Measurements from ENCODE around the gene BLOC1S4. TPM values are rescaled to one million over a fixed set of nuclear protein-coding genes. Genes with fewer than 3 reads are reported as not detected.
"Not testable (repeated sequence)": the region's sequence is repeated elsewhere in the genome, so short reads cannot be mapped to it uniquely, and the experiment has no call there.

Gene BLOC1S4
- total RNA-seq: 6.5 TPM

GRCh38 chr4:6716018-6716911, at the start of gene BLOC1S4:
Gene BLOC1S4 (plus strand): TSS chr4:6716174. CDS start chr4:6716210, 36 bp downstream.
- DNase-seq: peak; percentile 94

GRCh38 chr4:6668391-6668790, 47.6 kb upstream of the BLOC1S4 start:
- DNase-seq: no peak

- no peak for DNase-seq
Observed at GRCh38 chr4:6671648-6672047, 44.3 kb upstream of the BLOC1S4 start.

GRCh38 chr4:6672131-6672530, 43.8 kb upstream of the BLOC1S4 start:
- no peak for DNase-seq

DNA sequence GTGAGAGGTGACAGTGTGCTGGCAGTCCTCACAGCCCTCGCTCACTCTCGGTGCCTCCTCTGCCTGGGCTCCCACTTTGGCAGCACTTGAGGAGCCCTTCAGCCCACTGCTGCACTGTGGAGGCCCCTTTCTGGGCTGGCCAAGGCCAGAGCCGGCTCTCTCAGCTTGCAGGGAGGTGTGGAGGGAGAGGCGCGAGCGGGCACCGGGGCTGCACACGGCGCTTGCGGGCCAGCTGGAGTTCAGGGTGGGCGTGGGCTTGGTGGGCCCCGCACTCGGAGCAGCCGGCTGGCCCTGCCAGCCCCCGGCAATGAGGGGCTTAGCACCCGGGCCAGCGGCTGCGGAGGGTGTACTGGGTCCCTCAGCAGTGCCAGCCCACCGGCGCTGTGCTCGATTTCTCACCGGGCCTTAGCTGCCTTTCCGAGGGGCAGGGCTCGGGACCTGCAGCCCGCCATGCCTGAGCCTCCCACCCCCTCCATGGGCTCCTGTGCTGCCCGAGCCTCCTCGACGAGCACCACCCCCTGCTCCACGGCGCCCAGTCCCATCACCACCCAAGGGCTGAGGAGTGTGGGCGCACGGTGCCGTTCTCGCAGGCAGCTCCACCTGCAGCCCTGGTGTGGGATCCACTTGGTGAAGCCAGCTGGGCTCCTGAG, 43.3 kb upstream of the BLOC1S4 start:
- not testable (repeated sequence) for DNase-seq

GRCh38 chr4:6673191-6673659, 42.7 kb upstream of the BLOC1S4 start:
- not testable (repeated sequence) for DNase-seq

DNA sequence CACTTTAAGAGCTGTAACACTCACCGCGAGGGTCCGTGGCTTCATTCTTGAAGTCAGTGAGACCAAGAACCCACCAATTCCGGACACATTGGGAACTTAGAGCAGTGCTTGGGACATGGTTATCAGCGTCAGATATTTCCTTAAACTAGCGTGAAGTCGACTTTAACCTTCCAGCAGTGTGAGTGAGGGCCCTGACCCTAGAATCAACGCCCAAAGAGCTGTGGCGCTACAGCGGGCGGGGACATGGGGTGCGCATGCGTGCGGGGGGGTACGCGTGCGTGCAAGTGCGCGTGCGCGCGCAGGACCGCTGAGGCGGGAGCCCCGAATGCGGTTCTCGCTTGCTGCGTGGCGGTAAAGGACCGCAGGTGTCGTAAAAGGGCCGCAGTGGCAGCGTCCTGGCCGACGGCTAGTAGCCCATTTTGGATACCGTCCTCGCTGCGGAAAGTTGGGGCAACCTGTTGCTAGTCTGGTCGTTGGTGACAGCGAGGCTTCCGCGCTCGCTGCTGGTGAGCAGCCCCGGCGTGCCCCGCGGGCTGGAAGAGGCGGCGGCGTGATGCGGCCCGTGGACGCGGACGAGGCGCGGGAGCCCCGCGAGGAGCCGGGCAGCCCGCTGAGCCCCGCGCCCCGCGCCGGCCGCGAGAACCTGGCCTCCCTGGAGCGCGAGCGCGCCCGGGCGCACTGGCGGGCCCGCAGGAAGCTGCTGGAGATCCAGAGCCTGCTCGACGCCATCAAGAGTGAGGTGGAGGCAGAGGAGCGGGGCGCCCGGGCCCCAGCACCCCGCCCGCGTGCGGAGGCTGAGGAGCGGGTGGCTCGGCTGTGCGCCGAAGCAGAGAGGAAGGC, 42.1 kb upstream of the BLOC1S4 start:
- DNase-seq: peak; percentile 87

GRCh38 chr4:6674500-6675149, 41.3 kb upstream of the BLOC1S4 start:
- no peak for DNase-seq

DNA sequence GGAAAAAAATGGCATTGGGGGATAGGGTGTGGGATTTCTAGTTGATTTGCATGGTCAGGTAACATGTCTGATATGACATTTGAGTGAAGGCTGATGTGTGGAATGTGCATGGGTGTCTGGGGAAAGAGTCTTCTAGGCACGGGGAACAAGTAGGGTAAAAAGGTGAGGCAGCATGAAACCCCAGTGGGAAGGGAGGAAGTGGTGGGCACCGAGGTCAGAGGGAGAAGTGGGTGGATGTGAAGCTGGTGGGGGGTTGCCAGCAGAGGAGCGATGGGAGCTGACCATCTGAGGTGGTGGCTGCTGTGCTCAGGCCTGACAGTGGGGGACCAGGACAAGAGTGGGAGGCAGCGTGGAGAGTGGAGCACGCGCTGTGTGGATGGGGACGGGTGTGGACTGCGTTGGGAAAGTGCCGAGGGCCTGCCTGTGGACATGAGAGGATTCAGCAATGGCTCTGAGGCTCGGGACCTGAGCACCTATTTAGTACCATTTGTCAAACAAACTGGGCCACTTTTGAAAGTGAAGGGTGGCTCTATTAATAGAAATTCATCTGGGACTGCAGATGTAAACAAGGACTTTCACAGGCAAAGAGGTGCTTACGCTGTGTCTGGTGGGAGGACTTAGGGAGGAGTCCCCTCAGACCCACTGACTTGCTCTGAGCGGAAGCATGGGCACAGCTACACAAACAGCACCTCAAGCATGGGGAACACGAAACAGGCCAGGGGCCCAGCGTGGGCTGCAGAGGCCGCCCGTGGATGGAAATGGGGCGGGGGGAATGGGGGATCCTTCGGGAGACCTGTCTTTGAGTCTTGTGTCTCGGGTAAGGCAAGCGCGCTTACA, 39.0 kb upstream of the BLOC1S4 start:
- no peak for DNase-seq

GRCh38 chr4:6680372-6681034, 35.5 kb upstream of the BLOC1S4 start:
- DNase-seq: no peak

GRCh38 chr4:6681191-6681590, 34.8 kb upstream of the BLOC1S4 start:
- DNase-seq: no peak

DNA sequence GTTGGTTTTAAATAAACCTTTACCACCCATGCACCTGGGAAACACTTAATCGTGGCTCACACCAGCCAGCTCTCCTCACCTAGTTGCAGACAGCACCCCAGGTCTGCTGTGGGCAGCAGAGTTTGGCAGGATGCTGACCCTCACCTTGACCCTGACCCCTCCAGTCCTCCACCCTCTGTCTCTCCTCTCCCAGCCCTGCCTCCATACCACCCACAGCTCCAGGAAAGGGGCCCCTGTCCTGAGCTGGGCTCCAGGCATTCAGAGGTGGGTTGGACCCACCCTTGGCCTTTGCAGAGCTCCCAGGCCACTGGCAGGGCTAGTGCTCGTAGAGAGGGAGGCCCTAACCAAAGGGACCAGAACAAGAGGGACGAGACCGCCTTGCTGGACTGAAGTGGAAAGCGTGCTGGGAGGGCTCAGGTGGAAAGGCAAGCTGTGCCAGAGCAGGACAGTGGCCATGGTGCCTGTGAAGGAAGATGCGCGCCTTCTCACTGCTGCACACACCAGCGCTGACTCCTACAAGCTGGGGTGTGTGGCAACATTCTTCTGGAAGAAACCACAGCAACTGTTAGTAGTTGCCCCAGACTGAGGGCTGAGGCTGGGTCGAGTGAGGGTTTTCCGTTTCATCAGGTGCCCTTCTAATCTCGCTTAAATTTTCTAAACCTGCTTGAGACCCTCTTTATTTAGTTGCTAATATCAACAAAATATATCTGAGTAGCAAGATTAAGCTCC, 32.9 kb upstream of the BLOC1S4 start:
- DNase-seq: no peak

DNA sequence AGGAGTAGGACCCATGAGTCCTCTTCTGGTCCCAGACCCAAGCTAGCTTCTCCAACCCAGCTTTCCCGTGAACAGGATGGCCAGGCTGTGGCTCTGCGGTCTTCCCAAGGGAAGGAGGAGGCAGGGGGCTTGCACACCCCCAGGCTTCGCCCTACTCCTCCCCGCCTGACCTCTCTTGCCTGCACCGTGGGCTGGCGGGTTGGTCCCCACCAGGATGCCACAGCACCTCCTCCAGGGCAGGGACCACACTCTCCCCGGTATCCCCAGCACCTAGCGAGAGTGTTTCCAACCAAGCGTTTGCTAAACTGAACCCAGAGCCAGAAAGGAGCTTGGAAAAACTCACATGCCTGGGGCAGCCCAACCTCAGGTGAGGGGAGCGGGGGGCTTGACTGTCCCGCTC, 31.3 kb upstream of the BLOC1S4 start:
- no peak for DNase-seq

DNA sequence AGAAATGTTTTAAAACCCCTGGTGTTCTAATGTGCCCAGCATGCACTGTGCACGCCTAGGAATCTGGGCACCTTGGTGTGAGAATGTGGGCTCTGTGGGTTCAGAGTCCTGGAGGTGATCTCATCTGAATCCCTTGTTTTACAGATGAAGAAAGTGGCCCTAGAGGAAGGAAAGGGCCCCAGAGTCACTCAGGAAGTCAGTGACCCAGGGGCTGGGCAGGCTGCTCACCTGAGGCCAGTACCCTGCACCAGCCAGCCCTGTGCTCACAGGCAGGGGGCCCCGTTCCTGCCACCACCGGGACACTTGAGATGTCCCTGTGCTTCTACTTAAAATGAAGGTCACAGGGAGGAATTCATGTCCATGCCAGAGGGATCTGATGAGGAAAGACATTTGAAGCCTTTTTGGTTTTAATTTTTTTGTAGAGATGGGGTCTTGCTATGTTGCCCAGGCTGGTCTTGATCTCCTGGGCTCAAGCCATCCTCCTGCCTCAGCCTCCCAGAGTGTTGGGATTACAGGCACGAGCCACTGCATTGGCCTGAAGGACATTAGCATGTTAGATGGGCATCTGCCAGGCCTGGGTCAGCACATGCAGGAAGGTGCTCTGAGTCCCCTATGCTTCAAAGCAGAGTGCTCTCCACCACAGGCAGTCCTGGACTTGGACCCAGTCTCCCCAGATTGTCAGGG, 29.7 kb upstream of the BLOC1S4 start:
- DNase-seq: no peak

- DNase-seq: no peak
Observed at GRCh38 chr4:6687947-6688878, 27.8 kb upstream of the BLOC1S4 start.

DNA sequence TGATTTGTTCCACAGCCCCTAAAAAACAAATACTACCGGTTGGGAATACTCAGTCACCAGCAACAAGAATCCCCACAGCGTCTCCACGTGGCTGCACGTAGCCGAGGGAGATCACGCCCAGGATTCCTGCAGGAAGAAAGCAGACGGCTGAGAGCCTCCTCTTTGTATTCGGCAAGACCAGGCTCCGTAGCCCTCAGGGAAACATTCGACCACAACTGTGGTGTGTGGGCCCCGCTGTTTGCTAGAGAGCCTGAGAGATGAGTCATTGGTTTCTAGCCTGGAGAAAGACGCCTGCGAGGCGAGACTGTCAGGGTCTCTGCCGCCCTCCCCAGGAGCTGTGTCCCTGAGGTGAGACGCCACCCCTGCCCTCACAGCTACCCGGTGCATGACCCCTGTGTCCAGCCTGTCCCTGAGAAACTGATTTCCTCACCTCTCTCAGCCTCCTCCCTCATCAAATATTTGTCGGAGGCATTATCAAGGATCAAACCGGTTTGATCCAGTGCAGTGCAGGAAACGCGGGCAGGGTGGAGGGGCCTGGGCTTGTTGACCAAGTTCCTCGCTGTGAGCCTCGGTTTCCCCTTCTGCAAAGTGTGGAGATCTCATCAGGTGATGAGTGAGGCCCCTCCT, 27.0 kb upstream of the BLOC1S4 start:
- DNase-seq: peak; percentile 30

DNA sequence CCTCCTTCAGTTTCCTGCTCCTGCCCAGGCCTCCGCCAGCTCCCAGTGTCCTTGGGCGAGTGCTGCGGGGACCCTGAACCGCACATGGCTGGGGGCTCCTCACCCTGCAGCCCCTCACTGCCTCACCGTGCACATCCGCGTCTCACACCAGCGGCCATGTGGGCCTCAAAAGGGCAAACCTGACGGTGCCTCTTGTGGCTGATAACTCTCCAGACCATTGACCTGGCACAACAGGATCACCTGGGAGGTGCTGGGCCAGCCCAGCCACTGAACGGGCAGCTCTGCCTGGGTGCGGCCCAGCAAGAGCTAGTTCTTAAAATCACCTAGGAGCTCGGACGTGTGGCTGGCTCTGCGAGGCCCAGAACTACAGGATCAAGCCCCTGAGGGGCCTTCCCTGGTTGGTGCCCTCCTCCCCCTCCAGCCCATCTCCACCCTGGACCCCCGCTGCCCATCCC, 26.4 kb upstream of the BLOC1S4 start:
- DNase-seq: no peak
